Neuron (in vitro differentiated cells): Measurements from ENCODE around the gene GAL3ST2.
"Not testable (repeated sequence)": the region's sequence is repeated elsewhere in the genome, so short reads cannot be mapped to it uniquely, and the experiment has no call there.

Experiments used
- H2AFZ ChIP-seq: one replicate; pipeline ENCODE4 v1.6.1; 2013; ENCODE audit warnings: low read depth, mild to moderate bottlenecking, inconsistent platforms, low read length, moderate library complexity
- H3K27me3 ChIP-seq: one replicate; pipeline ENCODE4 v1.6.1; 2013; ENCODE audit warnings: low read length; ENCODE audit not compliant: insufficient read depth
- H3K36me3 ChIP-seq: one replicate; pipeline ENCODE4 v1.6.1; 2013; ENCODE audit warnings: low read length; ENCODE audit not compliant: insufficient read depth
- H3K4me1 ChIP-seq: one replicate; pipeline ENCODE4 v1.6.1; 2013; ENCODE audit warnings: low read length; ENCODE audit not compliant: insufficient read depth
- H3K4me3 ChIP-seq: 2 replicates; pipeline ENCODE4 v1.5.1; 2013; ENCODE audit warnings: mild to moderate bottlenecking, low read length, moderate library complexity
- H3K9me3 ChIP-seq: one replicate; pipeline ENCODE4 v1.6.1; 2013; ENCODE audit warnings: low read length

GAL3ST2 gene

DNA sequence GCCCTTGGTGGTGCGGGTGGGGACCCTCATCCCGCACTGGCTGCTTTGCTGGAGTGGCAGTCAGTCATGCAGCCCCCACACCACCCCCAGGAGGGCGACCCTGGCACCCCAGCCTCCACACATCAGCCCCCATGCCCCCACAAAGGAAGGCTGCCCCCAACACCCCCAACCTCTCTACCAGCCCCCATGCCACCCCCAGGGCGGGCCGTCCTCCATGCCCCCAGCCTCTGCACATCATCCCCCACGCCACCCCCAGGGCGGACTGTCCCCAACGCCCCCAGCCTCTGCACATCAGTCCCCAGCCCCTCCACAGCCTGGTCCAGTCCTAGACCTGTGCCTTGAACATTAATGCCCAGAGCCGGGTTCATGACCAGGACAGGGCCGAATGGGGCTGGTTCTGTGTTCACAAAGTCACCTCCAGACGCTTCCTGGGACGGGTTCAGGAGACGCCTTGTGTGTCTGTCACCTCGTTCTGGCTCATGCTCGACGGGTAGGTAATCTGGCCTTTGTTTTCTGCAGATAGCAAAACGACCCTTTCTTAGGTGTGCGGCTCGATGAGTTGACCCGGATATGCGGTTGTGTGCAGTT lies 23.8 kb upstream of the GAL3ST2 start:
- Histone ChIP-seq H3K4me3 (no peak overlapping the region), H3K36me3 (peaks cover 40% of the 10 kb centered on the region), H3K4me1 (no peaks in the 10 kb centered on the region), H3K9me3 (no peaks in the 10 kb centered on the region), H2AFZ (no peak overlapping the region), H3K27me3 (no peaks in the 10 kb centered on the region)

DNA sequence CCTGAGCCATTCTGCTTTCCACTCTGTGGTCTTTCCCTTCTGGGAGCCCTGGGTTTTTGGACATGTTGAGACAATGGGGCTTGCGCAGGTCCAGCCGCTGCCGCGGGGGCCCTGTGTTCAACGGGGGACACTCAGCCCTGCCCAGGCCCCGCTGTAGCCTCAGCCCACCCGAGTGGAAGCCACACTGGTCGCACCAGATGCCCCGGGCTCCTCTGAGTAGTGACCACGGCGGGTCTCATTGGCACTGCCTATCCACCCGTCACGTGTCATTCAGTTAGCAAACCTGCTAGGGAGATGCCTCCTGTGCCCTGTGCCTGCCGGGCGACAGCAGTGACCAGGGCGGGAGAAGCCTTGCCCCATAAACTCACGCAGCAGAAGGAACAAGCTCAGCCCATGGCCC lies 23.1 kb upstream of the GAL3ST2 start:
- H3K4me3 ChIP-seq, result no peak overlapping the region
- peaks cover 43% of the 10 kb centered on the region for H3K36me3 ChIP-seq
- no peaks in the 10 kb centered on the region for H3K9me3 ChIP-seq
- H2AFZ ChIP-seq, result no peak overlapping the region
- H3K27me3 ChIP-seq, result no peaks in the 10 kb centered on the region
- no peaks in the 10 kb centered on the region for H3K4me1 ChIP-seq

DNA sequence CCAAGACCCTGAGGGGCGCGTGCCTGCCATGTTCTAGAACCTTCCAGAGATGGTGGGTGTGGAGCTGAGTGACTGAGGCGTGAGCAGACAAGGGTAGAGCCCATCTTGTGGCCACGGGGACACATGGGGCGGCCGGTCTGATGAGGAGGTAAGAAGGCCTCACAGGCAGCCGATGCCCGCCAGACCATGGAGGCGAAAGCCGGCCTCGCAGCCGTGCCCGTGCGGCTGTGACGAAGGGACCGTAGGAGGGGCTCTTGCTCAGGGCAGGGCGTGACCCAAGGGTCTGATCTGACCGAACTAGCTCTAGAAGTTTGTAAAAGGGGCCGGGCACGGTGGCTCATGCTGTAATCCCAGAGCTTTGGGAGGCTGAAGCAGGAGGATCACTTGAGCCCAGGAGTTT lies 22.6 kb upstream of the GAL3ST2 start:
- Histone ChIP-seq H3K4me3 (no peak overlapping the region), H3K9me3 (no peaks in the 10 kb centered on the region), H3K4me1 (no peaks in the 10 kb centered on the region), H3K27me3 (no peaks in the 10 kb centered on the region), H2AFZ (no peak overlapping the region), H3K36me3 (peaks cover 40% of the 10 kb centered on the region)

DNA sequence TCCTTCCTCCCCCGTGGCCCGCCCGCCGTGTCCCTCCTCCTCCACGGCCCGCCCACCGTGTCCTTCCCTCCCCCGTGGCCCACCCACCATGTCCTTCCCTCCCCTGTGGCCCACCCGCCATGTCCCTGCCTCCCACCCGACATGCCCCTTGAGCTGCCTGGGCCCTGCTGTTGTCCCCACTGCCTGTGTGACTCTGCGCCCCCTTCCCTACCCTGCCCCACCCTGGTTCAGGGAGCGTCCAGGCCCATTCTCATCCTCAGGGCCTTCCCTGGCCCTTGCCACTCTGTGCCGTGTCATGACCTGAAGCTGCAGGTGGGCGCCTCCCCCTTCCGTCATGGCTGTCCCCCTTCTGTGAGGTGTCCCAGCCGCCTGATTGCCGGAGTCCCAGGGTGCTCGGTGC lies 21.5 kb upstream of the GAL3ST2 start:
- H3K27me3 ChIP-seq, result no peaks in the 10 kb centered on the region
- H3K36me3 ChIP-seq, result peaks cover 33% of the 10 kb centered on the region
- H3K4me3 ChIP-seq, result no peak overlapping the region
- no peaks in the 10 kb centered on the region for H3K9me3 ChIP-seq
- H2AFZ ChIP-seq, result no peak overlapping the region
- H3K4me1 ChIP-seq, result no peaks in the 10 kb centered on the region

DNA sequence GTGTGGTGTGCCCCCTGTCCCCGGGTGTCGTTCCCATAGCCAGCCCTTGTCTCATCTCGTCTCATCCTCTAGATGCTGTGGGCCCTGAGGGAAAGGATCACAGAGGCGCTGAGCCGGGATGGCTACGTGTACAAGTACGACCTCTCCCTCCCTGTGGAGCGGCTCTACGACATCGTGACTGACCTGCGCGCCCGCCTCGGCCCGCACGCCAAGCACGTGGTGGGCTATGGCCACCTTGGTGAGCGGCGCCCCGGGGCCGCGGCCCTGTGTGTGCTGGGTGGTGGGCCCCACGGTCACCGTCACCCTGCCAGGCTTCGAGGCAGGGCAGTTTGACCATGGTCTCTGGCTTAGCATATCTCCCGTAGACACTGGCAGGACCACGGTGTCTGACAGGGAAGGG lies 20.8 kb upstream of the GAL3ST2 start:
- no peak overlapping the region for H3K4me3 ChIP-seq
- H3K36me3 ChIP-seq, result peaks cover 33% of the 10 kb centered on the region
- H3K4me1 ChIP-seq, result no peaks in the 10 kb centered on the region
- no peaks in the 10 kb centered on the region for H3K9me3 ChIP-seq
- H2AFZ ChIP-seq, result no peak overlapping the region
- H3K27me3 ChIP-seq, result no peaks in the 10 kb centered on the region

DNA sequence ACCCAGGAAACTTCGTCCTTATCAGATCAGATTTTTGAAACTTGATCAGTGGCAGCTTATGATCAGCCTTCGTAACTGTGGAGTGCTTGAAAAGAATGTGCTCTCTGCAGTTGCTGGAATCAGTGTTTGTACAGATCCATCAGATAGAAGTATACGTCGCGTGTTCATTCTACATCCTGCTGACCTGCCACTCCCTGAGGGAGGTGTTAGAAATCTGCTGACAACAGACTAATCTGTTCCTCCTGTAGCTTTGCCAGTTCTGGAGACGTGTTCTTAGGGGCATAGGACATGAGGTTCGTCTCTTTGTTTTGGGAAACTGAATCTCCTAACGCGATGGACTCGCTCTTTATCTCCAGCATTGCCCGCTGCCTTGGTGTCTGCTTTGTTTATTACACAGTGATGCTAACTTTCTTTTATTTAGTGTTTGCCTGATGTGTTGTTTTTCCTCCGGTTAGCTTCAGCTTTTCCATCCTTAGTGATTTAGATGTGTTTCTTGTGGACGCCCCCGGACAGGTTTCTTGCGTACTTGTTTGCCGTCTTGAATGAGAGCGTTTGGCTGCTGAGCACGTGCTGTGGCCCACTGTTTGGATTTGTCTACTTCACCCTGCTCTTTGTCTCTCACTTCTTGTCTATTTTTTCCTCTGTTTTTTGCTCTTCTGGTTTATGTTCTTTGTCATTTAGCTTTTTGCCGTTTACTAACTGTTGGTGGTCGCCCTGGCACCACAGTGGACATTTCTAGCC lies 17.4 kb upstream of the GAL3ST2 start:
- Histone ChIP-seq H3K36me3 (peaks cover 17% of the 10 kb centered on the region), H3K4me3 (no peak overlapping the region), H3K4me1 (peaks cover 2% of the 10 kb centered on the region), H3K9me3 (no peaks in the 10 kb centered on the region), H3K27me3 (no peaks in the 10 kb centered on the region), H2AFZ (no peak overlapping the region)

DNA sequence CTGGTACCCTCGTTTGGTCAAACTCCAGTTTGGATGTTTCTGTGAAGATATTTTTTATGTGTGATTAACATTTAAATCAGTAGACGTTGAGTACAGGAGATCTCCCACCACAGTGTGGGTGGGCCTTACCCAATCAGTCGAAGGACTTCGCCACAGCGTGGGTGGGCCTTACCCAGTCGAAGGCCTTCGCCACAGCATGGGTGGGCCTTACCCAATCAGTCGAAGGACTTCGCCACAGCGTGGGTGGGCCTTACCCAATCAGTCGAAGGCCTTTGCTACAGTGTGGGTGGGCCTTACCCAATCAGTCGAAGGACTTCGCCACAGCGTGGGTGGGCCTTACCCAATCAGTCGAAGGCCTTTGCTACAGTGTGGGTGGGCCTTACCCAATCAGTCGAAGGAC lies 16.7 kb upstream of the GAL3ST2 start:
- H3K4me1 ChIP-seq, result not testable (repeated sequence)
- H3K36me3 ChIP-seq, result peaks cover 17% of the 10 kb centered on the region

DNA sequence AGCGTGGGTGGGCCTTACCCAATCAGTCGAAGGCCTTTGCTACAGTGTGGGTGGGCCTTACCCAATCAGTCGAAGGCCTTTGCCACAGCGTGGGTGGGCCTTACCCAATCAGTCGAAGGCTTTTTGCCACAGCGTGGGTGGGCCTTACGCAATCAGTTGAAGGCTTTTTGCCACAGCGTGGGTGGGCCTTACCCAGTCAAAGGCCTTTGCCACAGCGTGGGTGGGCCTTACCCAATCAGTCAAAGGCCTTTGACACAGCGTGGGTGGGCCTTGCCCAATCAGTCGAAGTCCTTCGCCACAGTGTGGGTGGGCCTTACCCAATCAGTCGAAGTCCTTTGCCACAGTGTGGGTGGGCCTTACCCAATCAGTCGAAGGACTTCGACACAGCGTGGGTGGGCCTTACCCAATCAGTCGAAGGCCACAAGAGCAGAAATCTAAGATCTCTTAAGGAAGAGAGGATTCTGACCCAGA lies 16.3 kb upstream of the GAL3ST2 start:
- H3K27me3 ChIP-seq, result no peaks in the 10 kb centered on the region
- no peaks in the 10 kb centered on the region for H3K9me3 ChIP-seq
- peaks cover 9% of the 10 kb centered on the region for H3K4me1 ChIP-seq
- no peak overlapping the region for H2AFZ ChIP-seq
- no peak overlapping the region for H3K4me3 ChIP-seq
- peaks cover 16% of the 10 kb centered on the region for H3K36me3 ChIP-seq

More for the DNA sequence above, 16.7 kb upstream of the GAL3ST2 start:
- not testable (repeated sequence) for H3K4me3 ChIP-seq, H3K9me3 ChIP-seq, H2AFZ ChIP-seq, H3K27me3 ChIP-seq

DNA sequence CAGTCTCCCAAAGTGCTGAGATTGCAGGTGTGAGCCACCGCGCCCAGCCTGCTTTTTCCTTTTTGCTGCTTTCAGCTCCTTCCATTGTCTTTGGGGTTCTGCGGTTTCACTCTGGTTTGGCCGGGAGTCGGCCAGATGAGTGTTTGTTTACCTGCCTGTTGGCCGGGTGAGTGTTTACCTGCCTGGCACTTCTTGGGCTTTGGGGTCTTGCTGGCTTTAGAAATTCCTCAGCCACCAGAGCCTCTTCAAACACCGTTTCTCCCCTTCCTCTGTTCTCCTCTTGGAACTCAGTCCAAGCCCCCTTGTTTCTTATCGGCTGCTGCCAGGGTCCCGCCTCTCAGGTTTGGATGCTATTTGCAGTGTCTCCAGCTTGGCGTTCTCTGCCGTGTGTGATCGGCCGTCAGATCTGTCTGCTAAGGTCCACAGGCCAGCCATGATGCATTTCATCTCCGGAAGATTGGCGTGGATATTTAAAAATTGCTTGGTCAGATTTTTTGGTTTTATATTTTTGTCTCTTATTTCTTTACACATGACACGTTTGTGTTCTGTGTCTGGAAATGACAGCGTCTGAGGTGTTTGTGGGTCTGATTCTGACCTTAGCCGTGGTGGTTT lies 14.2 kb upstream of the GAL3ST2 start:
- peaks cover 3% of the 10 kb centered on the region for H3K36me3 ChIP-seq
- H2AFZ ChIP-seq, result no peak overlapping the region
- no peaks in the 10 kb centered on the region for H3K27me3 ChIP-seq
- H3K4me3 ChIP-seq, result no peak overlapping the region
- H3K9me3 ChIP-seq, result no peaks in the 10 kb centered on the region
- peaks cover 9% of the 10 kb centered on the region for H3K4me1 ChIP-seq

DNA sequence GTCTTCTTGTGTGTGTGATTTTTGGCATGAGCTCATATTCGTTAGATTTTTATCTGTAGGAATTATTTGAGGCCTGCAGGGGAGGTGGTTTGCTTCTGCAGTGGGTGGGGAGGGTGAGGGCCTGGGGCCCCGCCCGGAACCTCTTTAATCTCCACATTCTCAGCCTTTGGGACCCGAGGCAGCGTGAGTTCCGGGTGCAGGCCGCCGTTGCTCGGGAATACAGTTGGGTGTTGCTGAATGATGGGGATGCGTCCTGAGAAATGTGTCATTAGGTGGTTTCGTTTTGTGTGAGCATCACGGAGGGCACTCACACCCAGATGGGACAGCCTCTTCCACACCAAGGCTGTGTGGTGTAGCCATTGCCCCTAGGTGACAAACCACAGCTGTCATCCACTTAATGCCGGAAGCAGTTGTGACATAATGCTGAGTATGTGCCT lies 13.7 kb upstream of the GAL3ST2 start:
- H3K36me3 ChIP-seq, result peaks cover 1% of the 10 kb centered on the region
- no peak overlapping the region for H3K4me3 ChIP-seq
- H3K27me3 ChIP-seq, result no peaks in the 10 kb centered on the region
- H2AFZ ChIP-seq, result no peak overlapping the region
- H3K4me1 ChIP-seq, result peaks cover 9% of the 10 kb centered on the region
- no peaks in the 10 kb centered on the region for H3K9me3 ChIP-seq

DNA sequence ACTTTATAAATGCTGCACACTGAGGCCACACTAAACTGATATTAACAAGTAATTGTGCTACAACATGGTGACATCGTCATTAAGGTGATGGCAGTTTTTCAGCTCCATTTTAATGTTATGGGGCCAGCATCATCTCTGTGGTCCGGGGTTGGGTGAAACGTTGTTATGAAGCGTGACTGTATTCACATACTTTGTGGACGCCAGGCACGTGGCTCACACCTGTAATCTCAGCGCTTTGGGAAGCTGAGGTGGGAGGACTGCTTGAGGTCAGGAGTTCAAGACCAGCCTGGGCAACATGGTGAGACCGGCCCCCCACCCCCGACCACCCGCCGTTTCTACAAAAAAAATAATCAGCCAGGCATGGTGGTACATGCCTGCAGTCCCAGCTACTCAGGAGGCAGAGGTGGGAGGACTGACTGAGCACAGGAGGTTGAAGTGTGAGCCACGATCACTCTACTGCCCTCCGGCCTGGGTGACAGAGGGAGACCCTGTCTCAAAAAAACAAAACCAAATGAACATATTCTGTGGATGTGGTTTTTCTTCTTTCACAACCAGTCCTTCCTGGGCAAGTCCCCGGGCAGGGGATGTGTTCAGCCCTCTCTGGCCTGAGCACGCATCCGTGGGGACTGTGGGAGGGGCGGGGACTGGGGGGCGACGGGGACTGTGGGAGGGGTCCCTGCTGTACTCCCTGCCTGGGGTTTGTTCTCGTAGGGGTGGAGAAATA lies 12.9 kb upstream of the GAL3ST2 start:
- H3K36me3 ChIP-seq, result no peaks in the 10 kb centered on the region
- no peak overlapping the region for H2AFZ ChIP-seq
- no peaks in the 10 kb centered on the region for H3K9me3 ChIP-seq
- H3K4me3 ChIP-seq, result no peak overlapping the region
- no peaks in the 10 kb centered on the region for H3K27me3 ChIP-seq
- peaks cover 9% of the 10 kb centered on the region for H3K4me1 ChIP-seq

DNA sequence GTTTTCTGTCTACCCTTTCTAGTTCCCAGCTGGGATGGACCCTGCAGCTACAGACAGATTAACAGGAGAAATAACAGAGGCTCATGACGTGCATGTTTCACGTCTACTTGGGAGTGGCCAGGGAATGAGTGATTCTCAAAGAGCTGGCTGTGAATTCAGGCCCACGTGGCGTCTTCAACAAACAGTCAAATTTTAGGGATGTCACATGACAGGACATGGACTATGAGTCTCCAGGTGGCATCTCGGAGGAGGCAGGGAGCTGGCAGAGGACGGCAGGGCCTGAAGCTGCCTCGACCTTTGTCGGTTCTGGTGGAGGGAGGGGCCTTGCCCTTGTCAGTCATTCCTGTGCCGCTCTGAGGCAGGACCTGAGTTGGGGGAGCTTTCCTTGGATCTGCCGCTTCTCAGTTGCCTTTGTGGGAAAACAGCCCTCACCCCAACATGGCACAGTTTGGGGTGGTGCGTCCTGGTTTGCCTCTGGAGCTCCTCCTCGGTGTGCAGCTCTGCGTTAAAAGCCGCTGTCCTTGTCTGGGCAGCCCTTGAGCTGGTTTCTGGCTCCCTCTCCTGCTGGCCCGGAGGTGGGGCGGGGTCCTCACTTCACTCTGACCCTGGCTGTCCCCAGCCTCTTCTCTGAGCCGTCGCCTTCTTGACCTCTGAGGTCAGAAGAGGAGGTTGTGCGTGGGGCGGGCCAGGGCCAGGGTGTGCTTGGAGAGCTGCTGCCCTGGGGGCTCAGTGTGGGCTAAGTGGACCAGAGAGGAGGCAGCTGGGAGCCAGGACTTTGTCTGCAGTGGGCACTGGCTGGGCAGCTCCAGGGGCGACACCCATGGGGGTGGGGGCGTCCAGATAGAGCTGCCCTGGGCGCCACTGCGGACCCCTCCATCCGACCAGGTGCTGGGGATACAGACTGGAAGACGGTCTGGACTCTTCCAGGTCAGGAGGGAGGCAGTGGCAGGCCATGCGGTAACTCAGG lies 12.1 kb upstream of the GAL3ST2 start:
- Histone ChIP-seq H3K9me3 (no peaks in the 10 kb centered on the region), H3K4me1 (peaks cover 9% of the 10 kb centered on the region), H2AFZ (no peak overlapping the region), H3K36me3 (no peaks in the 10 kb centered on the region), H3K27me3 (no peaks in the 10 kb centered on the region), H3K4me3 (no peak overlapping the region)
